ENCODE results near the gene UFM1.

GRCh38 chr13:38412266-38412665, 62.6 kb downstream of the UFM1 start:
- TF ChIP-seq GATA3 (IDR thresholded peaks at IDR 0.05; ENCODE audit: low read depth, low read length) (no peak), GATA2 (IDR thresholded peaks at IDR 0.05; ENCODE audit: low read depth, low read length) (no peak)

Data from SH-SY5Y (cell line).